DMS153 treated with DMSO at 0.1 percent for 48 hours (cell line): Measurements from ENCODE around the gene ELAVL3.

ENCODE experiments used
- DNase-seq: peaks from one replicate; lab custom pipeline; 2025; ENCODE audit not compliant: unreplicated experiment; lab: John Stamatoyannopoulos, UW

The ELAVL3 gene

DNA sequence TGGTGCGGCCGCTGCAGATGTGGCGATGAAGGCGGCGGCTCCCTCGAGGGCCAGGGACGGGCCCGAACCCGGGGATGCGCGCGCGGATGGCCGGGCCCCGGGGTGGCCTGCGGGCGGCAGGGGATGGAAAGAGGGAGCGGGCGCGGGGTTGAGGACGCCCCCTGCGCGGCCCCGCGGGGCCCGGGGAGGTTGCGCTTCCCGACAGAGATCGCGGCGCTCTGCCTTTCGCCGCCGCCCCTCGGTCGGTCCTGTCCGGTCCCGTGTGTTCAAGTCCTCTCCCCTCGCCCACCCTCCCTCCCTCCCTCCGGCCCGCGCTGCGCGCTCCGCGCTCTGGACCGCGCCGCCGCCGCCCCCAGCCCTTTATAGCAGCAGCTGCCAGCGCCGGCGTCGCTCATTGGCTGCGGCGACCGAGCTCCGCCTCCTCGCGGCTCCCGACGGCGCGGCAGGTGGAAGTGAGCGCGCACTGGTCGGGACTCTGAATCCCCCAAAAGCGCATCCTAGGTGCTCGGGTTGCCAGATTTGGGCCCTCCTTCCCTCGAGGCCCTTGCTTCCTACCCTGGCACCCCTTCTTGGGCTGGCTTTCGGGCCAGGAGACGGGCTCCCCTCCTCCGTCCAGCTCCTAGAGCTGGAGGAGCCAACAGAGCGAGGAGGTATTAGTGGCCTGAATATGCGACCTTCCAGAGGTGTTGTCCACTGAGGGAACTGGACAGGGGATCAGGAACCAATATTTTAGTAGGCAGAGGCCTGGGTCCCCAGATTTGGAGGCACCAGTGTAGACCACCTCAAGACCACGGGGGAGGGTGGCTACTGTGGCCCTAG is at the start of gene ELAVL3:
ELAVL3 (minus strand) TSS at position 332 of the 819 bp plus-strand sequence. CDS start 438 bp downstream, outside the sequence.
- peak; percentile 56 for DNase-seq

DNA sequence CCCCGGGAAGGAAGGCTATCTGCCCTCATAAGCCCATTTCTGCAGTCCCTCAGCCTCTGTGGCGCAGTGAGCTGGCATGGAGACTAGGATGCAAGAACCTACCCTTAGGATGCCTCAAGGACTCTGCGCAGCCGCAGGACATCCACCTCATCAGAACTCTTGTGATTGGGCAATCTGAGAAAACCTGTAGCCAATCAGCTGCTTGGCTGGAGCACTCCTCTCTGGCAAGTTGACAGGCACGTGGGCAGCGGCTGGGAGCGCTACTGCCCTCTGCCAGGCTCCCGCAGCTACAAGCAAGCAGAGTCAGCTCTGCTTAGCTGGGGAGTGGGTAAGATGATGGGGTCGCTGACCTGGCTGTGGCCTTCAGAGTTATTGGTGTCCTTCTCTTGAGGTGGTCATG is 49.6 kb upstream of the ELAVL3 start:
- peak; percentile 56 for DNase-seq

DNA sequence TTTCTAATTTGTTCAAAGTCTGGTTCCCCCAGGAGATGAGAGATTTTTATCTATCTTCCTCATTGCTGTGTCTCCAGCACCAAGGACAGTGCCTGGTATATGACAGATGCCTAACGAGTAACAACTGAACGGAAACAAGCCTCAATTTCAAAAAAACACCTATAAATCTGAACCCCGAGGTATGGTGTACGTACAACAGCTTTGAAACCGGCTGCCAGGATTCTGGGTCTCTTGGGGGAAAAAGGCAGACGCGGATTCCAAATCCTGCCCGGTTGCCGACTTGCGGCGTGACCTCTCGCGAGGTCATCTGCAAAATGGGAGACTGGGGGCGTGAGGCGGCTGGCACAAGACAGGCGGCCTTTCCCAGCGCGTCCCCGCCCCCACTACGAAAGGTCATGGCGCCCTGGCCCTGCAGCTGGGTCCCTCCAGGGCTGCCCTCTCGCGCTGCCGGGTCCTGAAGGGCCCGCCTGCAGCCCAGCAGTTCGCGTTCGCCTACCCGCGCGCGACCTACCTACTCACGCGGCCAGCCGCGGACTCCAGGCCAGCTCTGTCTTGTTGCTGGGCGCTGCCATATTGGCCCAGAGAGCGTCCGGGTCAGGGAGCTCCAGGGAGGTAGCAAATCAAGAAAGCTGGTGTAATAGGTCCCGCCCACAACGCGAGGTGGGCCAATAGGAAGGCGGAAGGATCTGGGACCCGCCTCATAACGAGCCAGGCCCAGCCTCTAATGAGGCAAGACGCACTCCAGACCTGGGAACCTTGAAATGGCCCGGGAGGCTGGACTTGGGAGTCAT is 47.9 kb upstream of the ELAVL3 start, which contains the start of gene ECSIT:
ECSIT (minus strand) TSS at position 584 of the 791 bp plus-strand sequence. CDS start 9,964 bp downstream, outside the sequence.
- DNase-seq, result peak; percentile 92

DNA sequence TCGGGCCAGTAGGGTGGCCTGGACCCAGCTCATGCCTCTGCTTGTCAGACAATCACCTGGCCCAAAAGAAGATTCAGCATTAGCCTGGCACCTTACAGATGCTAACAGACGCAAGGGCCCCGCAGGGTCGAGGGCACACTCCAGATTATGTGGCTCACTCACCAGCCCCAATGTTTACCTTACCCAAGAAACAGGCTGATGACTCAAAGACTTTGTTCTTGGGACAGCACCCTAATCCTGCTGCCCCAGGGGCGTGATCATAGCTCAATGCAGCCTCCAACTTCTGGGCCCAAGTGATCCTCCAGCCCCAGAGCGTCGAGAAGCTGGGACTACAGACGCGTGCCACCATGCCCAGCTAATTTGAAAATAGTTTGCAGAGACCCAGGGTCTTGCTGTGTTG is 38.3 kb upstream of the ELAVL3 start:
- no peak for DNase-seq

DNA sequence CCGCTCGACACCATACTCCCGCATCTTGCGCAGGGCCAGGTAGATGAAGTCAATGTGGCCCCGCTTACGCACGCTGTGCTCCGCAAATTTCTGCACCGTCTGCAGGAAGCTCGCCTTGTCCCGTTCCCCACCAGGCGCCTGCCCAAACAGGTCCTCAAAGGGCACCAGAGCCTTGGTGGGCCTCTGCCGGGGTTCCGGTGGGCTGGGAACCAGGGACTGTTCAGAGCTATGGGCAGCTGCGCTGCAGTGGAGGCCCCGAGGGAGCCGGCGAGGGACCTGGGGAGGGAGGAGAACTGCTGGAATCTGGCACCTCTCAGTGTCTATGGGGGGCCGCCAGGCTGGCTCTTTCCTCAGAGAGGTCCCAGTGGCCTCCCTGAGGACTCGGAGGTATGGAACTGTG is 33.1 kb upstream of the ELAVL3 start:
- no peak for DNase-seq

DNA sequence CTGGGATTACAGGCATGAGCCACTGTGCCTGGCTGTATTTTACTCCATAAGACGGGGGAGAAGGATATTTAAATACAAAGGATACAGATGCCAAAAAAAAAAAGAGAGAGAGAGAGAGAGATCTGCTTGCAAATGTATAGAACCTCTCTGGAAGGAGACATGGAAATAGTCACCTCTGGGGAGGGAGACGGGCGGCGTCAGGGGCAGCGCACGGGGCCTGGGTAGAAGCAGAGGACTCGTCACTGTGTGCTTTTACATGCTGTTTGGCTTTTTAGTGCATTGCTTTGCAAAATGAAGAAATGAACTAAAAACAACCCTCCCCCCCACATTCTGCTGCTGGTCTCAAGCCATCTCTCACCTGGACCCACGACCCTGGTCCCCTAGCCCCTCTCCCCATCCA is 29.6 kb upstream of the ELAVL3 start:
- DNase-seq, result no peak

DNA sequence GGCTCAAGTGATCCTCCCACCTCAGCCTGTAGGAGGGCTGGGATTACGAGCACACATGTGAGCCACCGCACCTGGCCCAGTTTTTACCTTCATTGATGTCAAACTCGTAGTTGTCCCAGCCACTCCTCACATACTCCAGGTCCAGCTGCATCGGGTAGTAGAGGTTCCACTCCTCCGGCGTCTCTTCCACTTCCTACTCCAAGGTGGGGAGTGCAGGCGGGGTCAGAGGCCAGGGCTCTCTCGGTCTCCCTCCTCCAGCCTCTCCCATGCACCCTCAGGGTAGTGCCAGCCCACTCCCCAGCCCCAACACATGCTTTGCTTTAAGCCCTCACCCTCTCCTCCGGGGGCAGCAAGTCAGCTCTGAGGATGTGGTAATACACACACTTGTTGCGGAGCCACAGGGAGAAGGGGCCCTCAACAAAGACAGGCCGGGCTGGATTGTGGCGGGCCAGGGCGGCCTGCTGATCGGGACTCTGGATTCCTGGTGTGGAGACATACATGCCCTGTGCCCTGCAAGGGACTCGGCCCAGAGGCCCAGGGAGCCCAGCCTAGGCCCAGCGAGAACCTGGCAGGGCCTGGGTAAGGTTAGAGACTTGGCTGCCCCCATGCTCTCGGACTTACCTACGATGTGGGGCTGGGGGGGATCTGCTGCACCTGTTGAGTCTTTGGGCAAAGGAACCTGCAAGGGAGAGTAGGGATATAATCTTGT is 26.7 kb upstream of the ELAVL3 start:
- DNase-seq, result no peak

DNA sequence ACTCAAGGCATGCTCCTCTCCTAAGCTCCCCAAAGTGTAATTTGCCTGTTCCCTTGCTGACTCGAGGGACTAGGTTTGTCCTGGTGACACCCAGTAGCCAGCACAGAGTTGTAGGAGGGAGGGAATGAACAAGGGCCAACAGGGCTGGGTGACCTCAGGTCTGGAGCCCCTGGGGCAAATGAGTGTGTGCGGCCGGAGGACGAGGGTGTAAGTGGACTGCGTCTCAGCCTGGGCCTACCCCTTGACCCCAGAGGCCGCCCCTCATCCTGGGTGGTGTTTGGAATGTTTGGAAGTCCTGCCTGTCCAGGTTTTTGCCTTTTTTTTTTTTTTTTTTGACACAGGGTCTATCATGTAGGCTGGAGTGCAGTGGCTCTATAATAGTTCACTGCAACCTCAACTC is 26.1 kb upstream of the ELAVL3 start:
- DNase-seq, result no peak

DNA sequence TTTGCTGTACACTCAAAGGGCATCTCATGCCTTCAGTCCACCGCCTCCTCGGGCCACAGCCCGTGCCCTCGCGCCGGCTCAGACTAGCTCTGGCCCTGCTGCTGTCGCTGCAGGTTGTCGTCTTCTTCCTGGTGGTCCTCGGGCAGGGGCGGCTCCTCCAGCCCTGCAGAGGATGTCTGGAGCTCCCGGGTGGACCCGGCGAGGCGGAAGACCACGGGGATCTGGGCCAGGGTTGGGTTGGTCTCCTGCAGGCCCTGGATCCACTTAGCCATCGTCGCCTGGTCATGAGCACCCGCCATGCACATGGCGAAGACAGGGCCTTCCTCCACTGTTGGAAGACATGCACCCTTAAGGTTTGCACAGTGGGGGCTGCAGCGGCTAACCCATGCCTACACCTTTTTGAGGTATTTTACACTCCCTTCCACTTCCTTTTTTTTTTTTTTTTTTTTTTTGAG is 25.3 kb upstream of the ELAVL3 start:
- no peak for DNase-seq

DNA sequence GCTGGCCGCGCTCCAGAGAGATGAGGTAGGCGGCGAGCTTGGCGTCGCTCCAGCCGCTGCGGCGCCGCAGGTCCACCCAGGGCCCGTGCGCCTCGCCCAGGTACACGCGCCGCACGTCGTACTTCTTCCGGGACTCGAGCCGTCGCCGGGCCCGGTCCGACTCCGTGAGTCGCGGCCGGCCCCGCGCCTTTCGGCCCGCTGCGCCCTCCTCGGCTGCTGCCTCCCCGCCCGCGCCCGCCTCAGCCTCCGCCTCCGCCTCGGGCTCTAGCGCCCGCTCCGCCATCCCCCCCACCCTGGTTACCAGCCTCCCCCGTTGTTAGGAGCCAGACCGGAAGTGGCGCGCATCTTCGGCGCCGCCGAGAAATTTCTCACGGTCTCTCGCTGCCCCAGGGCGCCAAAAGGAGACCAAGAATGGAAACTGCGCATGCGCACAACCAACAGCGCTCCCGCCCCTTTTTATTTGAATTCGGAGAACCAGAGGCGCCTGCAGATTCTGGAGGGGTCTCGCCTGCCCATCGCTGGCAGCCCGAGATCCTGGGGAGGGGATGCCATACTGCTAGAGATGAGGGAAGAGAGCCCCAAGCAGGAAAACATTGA is 24.8 kb upstream of the ELAVL3 start, which contains the start of gene ZNF653:
ZNF653 (minus strand) TSS at position 336 of the 597 bp plus-strand sequence; CDS start at position 283, 53 bp downstream.
- peak; percentile 97 for DNase-seq

DNA sequence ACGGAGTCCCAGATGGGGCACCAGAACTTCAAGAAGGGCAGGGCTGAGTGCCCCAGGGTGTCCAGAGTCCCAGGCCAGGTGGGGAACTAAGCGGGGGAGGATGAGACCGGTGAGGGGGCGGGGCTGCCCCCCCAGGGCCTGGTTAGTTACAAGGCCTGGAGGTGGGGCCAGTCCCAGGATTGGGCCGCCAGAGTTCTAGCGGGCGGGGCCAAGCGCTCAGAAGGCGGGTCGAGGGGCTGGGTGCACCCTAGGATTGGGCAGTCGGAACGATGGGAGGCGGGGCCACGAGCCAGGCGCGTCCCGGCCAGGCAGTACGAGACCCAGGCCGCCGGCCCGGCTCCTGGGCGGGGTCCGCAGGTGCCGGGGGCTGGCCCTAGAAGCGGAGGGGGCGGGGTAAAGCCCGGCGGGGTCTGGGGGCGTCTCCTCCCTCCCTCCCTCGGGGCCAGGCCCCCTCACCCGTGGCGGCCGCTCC is 24.2 kb upstream of the ELAVL3 start:
- peak; percentile 96 for DNase-seq

DNA sequence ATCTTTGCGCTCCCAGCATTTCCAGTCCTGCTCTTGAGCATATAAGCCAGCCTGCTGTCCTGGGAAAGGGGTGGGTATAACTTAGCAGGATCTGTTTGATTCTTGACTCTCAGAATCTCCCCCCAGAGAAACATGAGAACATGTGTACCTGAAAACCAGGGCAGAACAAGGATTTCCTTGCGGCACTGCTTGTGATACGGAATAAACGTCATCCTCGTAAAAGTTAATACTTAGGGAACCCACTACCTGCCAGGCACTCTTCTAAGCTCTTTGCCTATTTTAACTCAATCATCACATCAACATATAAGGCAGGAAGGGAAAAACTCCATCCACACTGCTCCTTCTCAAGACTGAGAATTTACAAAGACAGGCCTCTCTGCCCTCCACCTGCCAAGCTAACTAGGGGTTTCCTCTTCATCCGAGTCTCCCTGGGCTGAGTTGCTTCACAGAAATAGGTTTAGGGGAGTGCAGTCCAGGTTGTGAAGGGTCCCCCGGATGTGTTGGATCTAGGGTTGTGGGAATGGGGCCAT is 23.7 kb upstream of the ELAVL3 start:
- DNase-seq, result no peak

DNA sequence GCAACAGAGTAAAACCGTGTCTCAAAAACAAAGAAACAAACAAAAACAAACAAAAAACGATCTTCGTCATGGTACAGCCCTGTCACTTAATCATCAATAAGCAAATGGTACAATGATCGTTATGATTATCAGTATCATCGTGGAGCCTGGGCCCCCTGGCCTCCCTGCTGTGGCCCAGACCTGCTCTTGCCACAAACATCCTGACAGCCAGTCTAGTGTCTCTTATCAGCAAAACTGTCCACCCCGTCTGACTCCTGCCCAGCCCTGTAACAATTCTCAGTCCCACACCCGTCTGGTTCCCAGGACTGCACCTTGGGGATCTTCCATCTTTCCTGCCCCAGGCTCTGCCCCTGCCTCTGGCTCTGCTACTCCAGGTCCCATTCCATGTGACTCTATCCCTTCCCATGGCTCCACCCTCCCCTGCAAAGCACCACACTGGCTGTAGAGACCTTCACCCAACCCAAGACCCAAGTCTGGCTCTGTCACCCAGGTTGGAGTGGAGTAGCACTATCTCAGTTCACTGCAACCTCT is 19.1 kb upstream of the ELAVL3 start:
- DNase-seq, result no peak

DNA sequence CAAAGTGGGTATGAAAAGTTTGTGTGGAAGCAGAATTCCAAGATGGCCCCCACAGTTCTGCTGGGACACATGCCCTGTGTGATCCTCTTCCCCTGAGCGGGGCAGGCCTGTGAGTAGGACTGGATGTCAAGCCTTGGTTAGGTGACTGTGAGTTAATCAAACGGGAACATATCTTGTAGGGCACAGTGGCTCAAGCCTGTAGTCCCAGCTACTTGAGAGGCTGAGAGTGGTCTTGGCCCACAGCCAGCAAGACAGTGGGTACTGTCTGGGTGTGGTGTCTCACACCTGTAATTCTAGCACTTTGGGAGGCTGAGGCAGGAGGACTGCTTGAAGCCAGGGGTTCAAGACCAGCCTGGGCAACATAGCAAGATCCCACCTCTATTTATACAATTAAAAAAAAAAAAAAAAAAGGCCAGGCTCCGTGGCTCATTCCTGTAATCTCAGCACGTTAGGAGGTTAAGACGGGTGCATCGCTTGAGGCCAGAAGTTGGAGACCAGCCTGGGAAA is 18.4 kb upstream of the ELAVL3 start:
- no peak for DNase-seq

DNA sequence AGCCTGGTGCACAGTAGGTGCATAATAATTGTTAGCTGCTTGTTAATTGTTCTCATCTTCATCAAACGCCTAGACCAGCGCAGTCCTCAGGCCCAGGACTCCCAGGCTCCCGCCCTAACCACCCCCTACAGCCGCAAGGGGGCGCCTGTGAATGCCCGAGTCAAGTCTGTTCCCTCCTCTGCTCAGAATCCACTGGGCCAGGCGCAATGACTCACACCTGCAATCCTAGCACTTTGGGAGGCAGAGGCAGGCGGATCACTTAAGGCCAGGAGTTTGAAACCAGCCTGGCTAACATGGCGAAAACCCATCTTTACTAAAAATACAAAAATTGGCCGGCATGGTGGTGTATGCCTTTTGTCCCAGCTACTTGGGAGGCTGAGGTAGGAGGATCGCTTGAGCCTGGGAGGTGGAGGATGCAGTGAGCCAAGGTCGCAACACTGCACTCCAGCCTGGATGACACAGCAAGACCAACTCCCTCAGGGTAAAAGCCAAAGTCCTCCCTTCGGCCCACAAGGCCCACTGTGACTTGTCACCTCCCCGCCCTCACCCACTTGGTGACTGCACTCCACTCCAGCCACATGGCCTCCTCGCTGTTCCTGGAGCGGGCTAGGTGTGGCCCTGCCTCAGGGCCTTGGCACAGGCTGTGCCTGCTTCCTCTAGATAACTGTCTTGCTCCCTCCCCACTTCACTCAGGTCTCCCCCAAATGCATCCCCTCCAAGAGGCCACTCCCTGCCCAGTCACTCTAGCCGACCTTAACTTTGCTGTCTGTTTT is 15.7 kb upstream of the ELAVL3 start:
- peak; percentile 6 for DNase-seq

DNA sequence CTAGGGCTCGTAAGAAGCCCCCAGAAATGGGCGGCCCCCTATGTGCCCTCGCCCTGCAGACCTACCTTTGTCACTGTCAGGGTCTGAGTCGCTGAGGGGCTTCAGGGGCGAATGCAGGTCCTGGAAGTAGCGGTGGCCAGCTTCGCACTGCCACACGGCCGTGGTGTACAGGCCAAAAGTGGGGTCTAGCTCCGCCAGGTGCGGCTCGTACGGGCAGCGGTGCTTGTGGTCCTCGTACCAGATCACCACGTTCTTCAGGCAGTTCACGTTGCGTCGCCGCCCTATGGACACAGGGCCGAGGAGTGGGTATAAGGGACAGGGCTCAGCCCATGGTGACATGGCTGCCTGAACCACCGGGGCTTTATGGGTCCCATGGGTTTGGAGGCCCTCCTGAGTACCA is 15.0 kb upstream of the ELAVL3 start:
- no peak for DNase-seq

DNA sequence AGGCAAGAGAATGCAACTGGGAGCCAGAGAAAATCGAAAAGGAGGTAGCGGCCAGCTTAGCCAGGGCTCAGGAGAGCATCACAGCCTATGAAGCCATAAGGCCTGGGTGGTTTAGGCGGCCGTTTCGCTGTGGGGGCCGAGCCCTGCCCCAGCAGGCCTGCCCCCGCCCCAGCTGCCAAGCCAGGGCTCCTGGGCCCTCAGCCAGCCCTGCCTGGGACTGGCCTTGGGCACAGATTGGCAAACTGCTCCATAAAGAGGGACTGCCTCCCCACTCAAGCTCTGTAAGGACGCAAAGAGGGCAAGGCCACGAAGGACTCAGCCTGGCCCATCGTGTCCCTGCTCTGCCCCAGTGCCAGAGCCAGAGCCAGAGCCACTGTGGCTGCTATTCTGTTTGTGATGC is 14.6 kb upstream of the ELAVL3 start:
- no peak for DNase-seq

DNA sequence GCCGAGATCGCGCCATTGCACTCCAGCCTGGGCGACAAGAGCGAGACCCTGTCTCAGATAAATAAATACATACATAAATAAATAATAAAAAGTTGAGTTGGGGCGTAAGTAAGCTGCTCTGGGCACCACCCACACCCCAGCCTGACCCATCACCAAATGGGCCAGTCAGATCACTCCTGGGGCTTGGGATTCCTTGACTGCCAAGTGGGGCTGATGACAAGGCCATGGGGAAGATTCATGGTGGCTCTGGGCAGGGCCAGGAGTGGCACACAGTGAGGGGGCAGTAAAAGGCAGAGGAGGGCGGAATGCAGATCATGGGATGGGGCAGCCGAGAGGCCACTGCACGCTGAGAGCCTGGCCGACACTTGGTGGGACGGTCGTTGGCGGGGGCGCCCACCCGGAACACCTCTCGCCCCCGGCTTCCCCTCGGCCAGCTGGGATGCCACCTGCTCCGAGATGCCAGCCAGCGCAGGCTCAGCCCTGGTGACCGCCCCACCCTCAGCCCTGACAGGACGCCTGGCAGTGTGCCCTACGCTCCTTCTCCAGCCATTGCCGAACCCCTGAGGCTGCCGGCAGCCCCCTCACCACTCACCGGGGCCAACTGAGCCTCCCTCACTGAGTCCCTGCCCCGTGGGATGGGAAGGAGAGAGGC is 13.9 kb upstream of the ELAVL3 start:
- DNase-seq, result no peak

DNA sequence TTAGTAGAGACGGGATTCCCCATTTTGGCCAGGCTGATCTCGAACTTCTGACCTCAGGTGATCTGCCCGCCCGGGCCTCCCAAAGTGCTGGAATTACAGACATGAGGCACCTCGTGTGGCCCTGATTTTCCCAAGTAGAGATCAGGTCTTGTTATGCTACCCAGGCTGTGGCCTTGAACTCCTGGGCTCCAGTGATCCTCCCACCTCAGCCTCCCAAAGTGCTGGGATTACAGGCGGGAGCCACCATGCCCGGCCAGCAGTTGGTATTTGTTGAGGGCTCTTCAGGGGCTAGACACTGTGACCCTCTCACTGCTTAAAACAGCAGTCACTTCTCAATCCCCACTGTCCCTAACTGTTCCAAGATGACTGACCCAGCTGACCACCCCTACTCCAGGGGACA is 8.5 kb upstream of the ELAVL3 start:
- no peak for DNase-seq
